Measurements from ENCODE around the gene GNB1L. TPM values are rescaled to one million over a fixed set of nuclear protein-coding genes. Genes with fewer than 3 reads are reported as not detected.
A peak's percentile ranks its signal among the peaks of the same experiment; 100 is the strongest.

Gene GNB1L
- total RNA-seq, 1 experiment from 2014 or later: 18.0 TPM

DNA sequence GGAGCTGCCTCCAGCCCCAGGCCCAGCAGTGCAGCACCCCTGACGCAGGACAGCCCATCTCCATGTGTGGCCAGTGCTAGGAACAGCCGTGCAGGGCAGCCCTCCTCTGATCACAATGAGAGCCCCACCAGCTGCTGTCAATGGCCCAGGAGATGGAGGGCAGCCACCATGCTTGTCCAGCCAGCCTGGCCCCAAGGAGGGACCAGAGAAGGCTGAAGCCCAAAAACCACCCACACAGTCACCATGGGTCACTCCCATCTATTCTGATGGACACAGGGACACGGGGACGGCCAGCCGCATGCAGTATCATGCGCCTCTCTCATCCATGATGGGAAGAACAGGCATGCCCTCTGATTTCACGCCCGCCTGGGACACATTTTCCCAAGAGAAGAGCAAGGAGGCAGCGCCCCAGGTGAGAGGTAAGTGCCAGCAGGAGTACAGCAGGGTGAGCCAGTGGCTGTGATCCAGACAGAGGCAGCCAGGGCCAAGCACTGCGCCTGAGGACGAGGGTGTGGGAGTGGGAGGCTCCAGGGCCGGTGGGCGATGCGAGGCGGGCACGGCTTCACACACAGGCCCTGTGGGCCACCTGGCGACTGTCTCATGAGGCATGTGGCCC, 33.6 kb upstream of the GNB1L start (continued):
- TF ChIP-seq, protein P1, sequence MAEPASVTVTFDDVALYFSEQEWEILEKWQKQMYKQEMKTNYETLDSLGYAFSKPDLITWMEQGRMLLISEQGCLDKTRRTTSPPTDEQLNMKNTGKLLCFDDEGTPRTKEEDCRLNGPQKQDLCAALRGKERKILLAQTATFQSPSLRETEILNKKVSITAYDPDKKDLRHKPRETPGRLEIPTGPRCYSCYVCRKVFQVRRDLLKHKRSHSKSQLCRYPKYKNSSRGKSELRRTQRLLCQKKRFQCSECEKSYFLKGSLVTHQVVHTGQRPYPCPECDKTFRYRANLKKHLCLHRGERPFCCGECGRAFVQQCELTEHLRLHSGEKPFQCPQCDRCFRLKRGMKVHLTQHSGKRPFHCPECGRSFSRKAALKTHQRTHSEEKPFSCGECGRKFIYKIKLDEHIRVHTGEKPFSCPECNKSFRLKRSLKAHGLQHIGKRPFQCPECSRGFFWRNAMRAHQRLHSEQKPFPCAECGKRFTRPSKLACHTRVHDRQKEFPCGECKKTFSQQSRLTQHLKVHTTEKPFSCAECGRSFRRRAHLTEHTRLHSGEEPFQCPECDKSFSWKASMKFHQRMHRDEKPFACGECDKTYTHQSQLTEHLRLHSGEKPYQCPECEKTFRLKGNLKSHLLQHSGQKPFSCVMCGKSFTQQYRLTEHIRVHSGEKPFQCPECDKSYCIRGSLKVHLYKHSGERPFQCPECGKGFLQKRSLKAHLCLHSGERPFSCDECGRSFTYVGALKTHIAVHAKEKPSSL (CRISPR knock-in tag; conservative IDR thresholded peaks at IDR 0.05): no peak
- TF ChIP-seq, protein P2, sequence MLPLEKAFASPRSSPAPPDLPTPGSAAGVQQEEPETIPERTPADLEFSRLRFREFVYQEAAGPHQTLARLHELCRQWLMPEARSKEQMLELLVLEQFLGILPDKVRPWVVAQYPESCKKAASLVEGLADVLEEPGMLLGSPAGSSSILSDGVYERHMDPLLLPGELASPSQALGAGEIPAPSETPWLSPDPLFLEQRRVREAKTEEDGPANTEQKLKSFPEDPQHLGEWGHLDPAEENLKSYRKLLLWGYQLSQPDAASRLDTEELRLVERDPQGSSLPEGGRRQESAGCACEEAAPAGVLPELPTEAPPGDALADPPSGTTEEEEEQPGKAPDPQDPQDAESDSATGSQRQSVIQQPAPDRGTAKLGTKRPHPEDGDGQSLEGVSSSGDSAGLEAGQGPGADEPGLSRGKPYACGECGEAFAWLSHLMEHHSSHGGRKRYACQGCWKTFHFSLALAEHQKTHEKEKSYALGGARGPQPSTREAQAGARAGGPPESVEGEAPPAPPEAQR (CRISPR knock-in tag; IDR thresholded peaks at IDR 0.05): no peak
- TF ChIP-seq, protein P3, sequence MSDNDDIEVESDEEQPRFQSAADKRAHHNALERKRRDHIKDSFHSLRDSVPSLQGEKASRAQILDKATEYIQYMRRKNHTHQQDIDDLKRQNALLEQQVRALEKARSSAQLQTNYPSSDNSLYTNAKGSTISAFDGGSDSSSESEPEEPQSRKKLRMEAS (CRISPR knock-in tag; IDR thresholded peaks at IDR 0.05): no peak
- TF ChIP-seq SMAD4 (CRISPR knock-in tag; IDR thresholded peaks at IDR 0.05): no peak

DNA sequence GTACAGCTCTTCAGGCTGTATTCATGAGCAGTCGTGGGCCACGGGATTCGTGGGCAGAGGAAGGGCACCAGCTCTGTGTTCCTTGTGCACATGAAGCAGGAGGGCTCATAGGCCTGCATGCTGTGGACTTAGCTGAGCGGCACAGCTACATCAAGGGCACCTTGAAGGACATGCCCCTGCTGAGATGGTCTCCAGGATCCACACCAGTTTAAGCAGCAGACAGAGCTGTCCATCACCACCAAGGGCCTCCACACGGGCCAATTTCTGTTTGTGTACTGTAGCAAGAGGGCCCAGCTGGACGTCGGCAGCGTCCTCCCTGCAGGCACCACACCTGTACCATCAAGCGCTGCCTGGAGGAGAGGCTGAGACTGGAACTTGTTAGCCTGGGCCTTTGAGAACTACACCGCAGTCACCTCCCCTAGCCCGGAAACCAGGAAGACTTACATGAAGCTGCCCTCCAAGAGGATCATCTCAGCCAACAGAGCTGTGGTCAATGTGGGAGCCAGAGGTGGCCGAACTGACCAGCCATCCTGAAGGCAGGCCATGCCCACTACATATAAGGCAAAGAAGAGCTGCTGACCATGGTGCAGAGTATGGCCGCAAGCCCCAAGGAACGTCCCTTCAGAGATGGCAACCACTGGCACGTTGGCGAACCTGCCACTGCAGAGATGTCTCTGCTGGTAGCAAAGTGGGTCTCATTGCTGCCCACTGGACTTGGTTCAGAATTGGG, 32.7 kb upstream of the GNB1L start:
- Mint-ChIP-seq H3K27me3 (ENCODE audit: low read depth) (no peaks in the 10 kb centered on the region), H3K27ac (no peak overlapping the region), H3K36me3 (no peaks in the 10 kb centered on the region), H3K4me1 (peaks cover 24% of the 10 kb centered on the region), H3K9me3 (no peaks in the 10 kb centered on the region), H3K4me3 (no peak overlapping the region)
- ATAC-seq (no peak), DNase-seq (ENCODE audit: low spot score) (peak; percentile 5)
- CTCF ChIA-PET: interaction anchor here (0.8 to 3.1 kb wide), 3 partner anchors 23 to 66 kb away, joined by 3 to 17 read pairs (median 3); no protein-coding TSS in a partner anchor
- POLR2A ChIA-PET: interaction anchor here (0.8 kb wide), 1 partner anchor 108 kb away, joined by 3 read pairs; no protein-coding TSS in a partner anchor
- TF ChIP-seq, protein P4, sequence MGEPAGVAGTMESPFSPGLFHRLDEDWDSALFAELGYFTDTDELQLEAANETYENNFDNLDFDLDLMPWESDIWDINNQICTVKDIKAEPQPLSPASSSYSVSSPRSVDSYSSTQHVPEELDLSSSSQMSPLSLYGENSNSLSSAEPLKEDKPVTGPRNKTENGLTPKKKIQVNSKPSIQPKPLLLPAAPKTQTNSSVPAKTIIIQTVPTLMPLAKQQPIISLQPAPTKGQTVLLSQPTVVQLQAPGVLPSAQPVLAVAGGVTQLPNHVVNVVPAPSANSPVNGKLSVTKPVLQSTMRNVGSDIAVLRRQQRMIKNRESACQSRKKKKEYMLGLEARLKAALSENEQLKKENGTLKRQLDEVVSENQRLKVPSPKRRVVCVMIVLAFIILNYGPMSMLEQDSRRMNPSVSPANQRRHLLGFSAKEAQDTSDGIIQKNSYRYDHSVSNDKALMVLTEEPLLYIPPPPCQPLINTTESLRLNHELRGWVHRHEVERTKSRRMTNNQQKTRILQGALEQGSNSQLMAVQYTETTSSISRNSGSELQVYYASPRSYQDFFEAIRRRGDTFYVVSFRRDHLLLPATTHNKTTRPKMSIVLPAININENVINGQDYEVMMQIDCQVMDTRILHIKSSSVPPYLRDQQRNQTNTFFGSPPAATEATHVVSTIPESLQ (CRISPR knock-in tag; IDR thresholded peaks at IDR 0.05): no peak
- no peak for TF ChIP-seq SOX15 (CRISPR knock-in tag; IDR thresholded peaks at IDR 0.05)
- TF ChIP-seq, protein P5, sequence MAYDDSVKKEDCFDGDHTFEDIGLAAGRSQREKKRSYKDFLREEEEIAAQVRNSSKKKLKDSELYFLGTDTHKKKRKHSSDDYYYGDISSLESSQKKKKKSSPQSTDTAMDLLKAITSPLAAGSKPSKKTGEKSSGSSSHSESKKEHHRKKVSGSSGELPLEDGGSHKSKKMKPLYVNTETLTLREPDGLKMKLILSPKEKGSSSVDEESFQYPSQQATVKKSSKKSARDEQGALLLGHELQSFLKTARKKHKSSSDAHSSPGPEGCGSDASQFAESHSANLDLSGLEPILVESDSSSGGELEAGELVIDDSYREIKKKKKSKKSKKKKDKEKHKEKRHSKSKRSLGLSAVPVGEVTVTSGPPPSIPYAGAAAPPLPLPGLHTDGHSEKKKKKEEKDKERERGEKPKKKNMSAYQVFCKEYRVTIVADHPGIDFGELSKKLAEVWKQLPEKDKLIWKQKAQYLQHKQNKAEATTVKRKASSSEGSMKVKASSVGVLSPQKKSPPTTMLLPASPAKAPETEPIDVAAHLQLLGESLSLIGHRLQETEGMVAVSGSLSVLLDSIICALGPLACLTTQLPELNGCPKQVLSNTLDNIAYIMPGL (CRISPR knock-in tag; IDR thresholded peaks at IDR 0.05): no peak
- TF ChIP-seq, protein P6, sequence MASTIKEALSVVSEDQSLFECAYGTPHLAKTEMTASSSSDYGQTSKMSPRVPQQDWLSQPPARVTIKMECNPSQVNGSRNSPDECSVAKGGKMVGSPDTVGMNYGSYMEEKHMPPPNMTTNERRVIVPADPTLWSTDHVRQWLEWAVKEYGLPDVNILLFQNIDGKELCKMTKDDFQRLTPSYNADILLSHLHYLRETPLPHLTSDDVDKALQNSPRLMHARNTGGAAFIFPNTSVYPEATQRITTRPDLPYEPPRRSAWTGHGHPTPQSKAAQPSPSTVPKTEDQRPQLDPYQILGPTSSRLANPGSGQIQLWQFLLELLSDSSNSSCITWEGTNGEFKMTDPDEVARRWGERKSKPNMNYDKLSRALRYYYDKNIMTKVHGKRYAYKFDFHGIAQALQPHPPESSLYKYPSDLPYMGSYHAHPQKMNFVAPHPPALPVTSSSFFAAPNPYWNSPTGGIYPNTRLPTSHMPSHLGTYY (CRISPR knock-in tag; IDR thresholded peaks at IDR 0.05): no peak
- no peak for TF ChIP-seq ZNF263 (CRISPR knock-in tag; IDR thresholded peaks at IDR 0.05; ENCODE audit: low read depth)
- TF ChIP-seq, protein P7, sequence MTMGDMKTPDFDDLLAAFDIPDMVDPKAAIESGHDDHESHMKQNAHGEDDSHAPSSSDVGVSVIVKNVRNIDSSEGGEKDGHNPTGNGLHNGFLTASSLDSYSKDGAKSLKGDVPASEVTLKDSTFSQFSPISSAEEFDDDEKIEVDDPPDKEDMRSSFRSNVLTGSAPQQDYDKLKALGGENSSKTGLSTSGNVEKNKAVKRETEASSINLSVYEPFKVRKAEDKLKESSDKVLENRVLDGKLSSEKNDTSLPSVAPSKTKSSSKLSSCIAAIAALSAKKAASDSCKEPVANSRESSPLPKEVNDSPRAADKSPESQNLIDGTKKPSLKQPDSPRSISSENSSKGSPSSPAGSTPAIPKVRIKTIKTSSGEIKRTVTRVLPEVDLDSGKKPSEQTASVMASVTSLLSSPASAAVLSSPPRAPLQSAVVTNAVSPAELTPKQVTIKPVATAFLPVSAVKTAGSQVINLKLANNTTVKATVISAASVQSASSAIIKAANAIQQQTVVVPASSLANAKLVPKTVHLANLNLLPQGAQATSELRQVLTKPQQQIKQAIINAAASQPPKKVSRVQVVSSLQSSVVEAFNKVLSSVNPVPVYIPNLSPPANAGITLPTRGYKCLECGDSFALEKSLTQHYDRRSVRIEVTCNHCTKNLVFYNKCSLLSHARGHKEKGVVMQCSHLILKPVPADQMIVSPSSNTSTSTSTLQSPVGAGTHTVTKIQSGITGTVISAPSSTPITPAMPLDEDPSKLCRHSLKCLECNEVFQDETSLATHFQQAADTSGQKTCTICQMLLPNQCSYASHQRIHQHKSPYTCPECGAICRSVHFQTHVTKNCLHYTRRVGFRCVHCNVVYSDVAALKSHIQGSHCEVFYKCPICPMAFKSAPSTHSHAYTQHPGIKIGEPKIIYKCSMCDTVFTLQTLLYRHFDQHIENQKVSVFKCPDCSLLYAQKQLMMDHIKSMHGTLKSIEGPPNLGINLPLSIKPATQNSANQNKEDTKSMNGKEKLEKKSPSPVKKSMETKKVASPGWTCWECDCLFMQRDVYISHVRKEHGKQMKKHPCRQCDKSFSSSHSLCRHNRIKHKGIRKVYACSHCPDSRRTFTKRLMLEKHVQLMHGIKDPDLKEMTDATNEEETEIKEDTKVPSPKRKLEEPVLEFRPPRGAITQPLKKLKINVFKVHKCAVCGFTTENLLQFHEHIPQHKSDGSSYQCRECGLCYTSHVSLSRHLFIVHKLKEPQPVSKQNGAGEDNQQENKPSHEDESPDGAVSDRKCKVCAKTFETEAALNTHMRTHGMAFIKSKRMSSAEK (CRISPR knock-in tag; IDR thresholded peaks at IDR 0.05; ENCODE audit: borderline replicate concordance): no peak
- TF ChIP-seq, protein P8, sequence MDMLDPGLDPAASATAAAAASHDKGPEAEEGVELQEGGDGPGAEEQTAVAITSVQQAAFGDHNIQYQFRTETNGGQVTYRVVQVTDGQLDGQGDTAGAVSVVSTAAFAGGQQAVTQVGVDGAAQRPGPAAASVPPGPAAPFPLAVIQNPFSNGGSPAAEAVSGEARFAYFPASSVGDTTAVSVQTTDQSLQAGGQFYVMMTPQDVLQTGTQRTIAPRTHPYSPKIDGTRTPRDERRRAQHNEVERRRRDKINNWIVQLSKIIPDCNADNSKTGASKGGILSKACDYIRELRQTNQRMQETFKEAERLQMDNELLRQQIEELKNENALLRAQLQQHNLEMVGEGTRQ (CRISPR knock-in tag; IDR thresholded peaks at IDR 0.05): no peak
- TF ChIP-seq, protein P9, sequence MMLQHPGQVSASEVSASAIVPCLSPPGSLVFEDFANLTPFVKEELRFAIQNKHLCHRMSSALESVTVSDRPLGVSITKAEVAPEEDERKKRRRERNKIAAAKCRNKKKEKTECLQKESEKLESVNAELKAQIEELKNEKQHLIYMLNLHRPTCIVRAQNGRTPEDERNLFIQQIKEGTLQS (CRISPR knock-in tag; conservative IDR thresholded peaks at IDR 0.05): no peak
- no peak for TF ChIP-seq CREM (CRISPR knock-in tag; IDR thresholded peaks at IDR 0.05)
- TF ChIP-seq FOXJ3 (CRISPR knock-in tag; IDR thresholded peaks at IDR 0.05; ENCODE audit: borderline replicate concordance): no peak
- no peak for TF ChIP-seq NFATC4 (CRISPR knock-in tag; IDR thresholded peaks at IDR 0.05)
- TF ChIP-seq NR3C1 (CRISPR knock-in tag; conservative IDR thresholded peaks at IDR 0.05; ENCODE audit: low read depth): no peak
- TF ChIP-seq, protein P3 (CRISPR knock-in tag; IDR thresholded peaks at IDR 0.05): no peak

Measured in WTC11 (cell line).